ENCODE results near the gene NPC2.

NPC2 gene

GRCh38 chr14:74510959-74511409, 17.9 kb upstream of the NPC2 start:
- TF ChIP-seq ZNF274 (IDR thresholded peaks at IDR 0.05; ENCODE audit: low read depth, low read length): no peak
- H3K4me3 ChIP-seq (ENCODE audit: low read length): no peak overlapping the region

- no peak for TF ChIP-seq ZNF274 (IDR thresholded peaks at IDR 0.05; ENCODE audit: low read depth, low read length)
- no peak overlapping the region for H3K4me3 ChIP-seq (ENCODE audit: low read length)
These were observed 17.3 kb upstream of the NPC2 start for GRCh38 chr14:74510223-74510931.

- H3K4me3 ChIP-seq (ENCODE audit: low read length): no peak overlapping the region
- no peak for TF ChIP-seq ZNF274 (IDR thresholded peaks at IDR 0.05; ENCODE audit: low read depth, low read length)
These were observed 16.6 kb upstream of the NPC2 start for GRCh38 chr14:74509587-74510222.

- no peak overlapping the region for H3K4me3 ChIP-seq (ENCODE audit: low read length)
- no peak for TF ChIP-seq ZNF274 (IDR thresholded peaks at IDR 0.05; ENCODE audit: low read depth, low read length)
These were observed 15.8 kb upstream of the NPC2 start for GRCh38 chr14:74508844-74509428.

GRCh38 chr14:74508292-74508731, 15.2 kb upstream of the NPC2 start:
- H3K4me3 ChIP-seq (ENCODE audit: low read length): no peak overlapping the region
- TF ChIP-seq ZNF274 (IDR thresholded peaks at IDR 0.05; ENCODE audit: low read depth, low read length): no peak

GRCh38 chr14:74507840-74508239, 14.7 kb upstream of the NPC2 start:
- H3K4me3 ChIP-seq (ENCODE audit: low read length): no peak overlapping the region
- no peak for TF ChIP-seq ZNF274 (IDR thresholded peaks at IDR 0.05; ENCODE audit: low read depth, low read length)

GRCh38 chr14:74507085-74507484, 14.0 kb upstream of the NPC2 start:
- no peak for TF ChIP-seq ZNF274 (IDR thresholded peaks at IDR 0.05; ENCODE audit: low read depth, low read length)
- no peak overlapping the region for H3K4me3 ChIP-seq (ENCODE audit: low read length)

- no peak overlapping the region for H3K4me3 ChIP-seq (ENCODE audit: low read length)
- no peak for TF ChIP-seq ZNF274 (IDR thresholded peaks at IDR 0.05; ENCODE audit: low read depth, low read length)
These were observed 13.3 kb upstream of the NPC2 start for GRCh38 chr14:74506411-74506851.

- no peak for TF ChIP-seq ZNF274 (IDR thresholded peaks at IDR 0.05; ENCODE audit: low read depth, low read length)
- no peak overlapping the region for H3K4me3 ChIP-seq (ENCODE audit: low read length)
These were observed 12.7 kb upstream of the NPC2 start for GRCh38 chr14:74505831-74506230.

GRCh38 chr14:74504874-74505720, 12.0 kb upstream of the NPC2 start:
- no peak for TF ChIP-seq ZNF274 (IDR thresholded peaks at IDR 0.05; ENCODE audit: low read depth, low read length)
- H3K4me3 ChIP-seq (ENCODE audit: low read length): no peak overlapping the region

- H3K4me3 ChIP-seq (ENCODE audit: low read length): no peak overlapping the region
- no peak for TF ChIP-seq ZNF274 (IDR thresholded peaks at IDR 0.05; ENCODE audit: low read depth, low read length)
These were observed 11.3 kb upstream of the NPC2 start for GRCh38 chr14:74504412-74504811.

- no peak for TF ChIP-seq ZNF274 (IDR thresholded peaks at IDR 0.05; ENCODE audit: low read depth, low read length)
- no peak overlapping the region for H3K4me3 ChIP-seq (ENCODE audit: low read length)
These were observed 10.8 kb upstream of the NPC2 start for GRCh38 chr14:74503938-74504335.

GRCh38 chr14:74503291-74503937, 10.3 kb upstream of the NPC2 start:
- no peak overlapping the region for H3K4me3 ChIP-seq (ENCODE audit: low read length)
- no peak for TF ChIP-seq ZNF274 (IDR thresholded peaks at IDR 0.05; ENCODE audit: low read depth, low read length)

Data from GM08714 (cell line).